Astrocyte (in vitro differentiated cells and primary cell): ENCODE measurements around the gene GMDS. TPM values are rescaled to one million over a fixed set of nuclear protein-coding genes. Genes with fewer than 3 reads are reported as not detected.

Source experiments
- DNase-seq: peaks from one replicate; pipeline ENCODE4 v3.0.0-alpha.2; 2010; ENCODE audit warnings: low read depth
- FAIRE-seq: peaks from 2 replicates; lab custom pipeline; 2011; peaks lifted over from hg19 to GRCh38; lab: Jason Lieb, UNC
- H2AFZ ChIP-seq: 2 replicates; pipeline ENCODE4 v1.6.0; 2012; ENCODE audit warnings: low read depth, low read length, inconsistent platforms
- H3K27ac ChIP-seq: 2 replicates; pipeline ENCODE4 v1.5.1; 2011; ENCODE audit warnings: low read depth, low read length, inconsistent platforms
- H3K27me3 ChIP-seq: 2 replicates; pipeline ENCODE4 v1.6.0; 2011; ENCODE audit warnings: low read length, inconsistent platforms; ENCODE audit not compliant: insufficient read depth
- H3K36me3 ChIP-seq: 2 replicates; pipeline ENCODE4 v1.5.1; 2011; ENCODE audit warnings: low read length, inconsistent platforms; ENCODE audit not compliant: insufficient read depth
- H3K4me1 ChIP-seq: 2 replicates; pipeline ENCODE4 v1.5.1; 2011; ENCODE audit warnings: low read length, inconsistent platforms; ENCODE audit not compliant: insufficient read depth
- H3K4me2 ChIP-seq: 2 replicates; pipeline ENCODE4 v1.6.0; 2012; ENCODE audit warnings: low read length, inconsistent platforms
- H3K4me3 ChIP-seq: 2 replicates; pipeline ENCODE4 v1.5.1; 2011; ENCODE audit warnings: low read depth, mild to moderate bottlenecking, low read length, inconsistent platforms; ENCODE audit not compliant: insufficient read depth
- H3K79me2 ChIP-seq: 2 replicates; pipeline ENCODE4 v1.6.0; 2012; ENCODE audit warnings: mild to moderate bottlenecking, low read length, inconsistent platforms; ENCODE audit not compliant: insufficient read depth
- H3K9ac ChIP-seq: 2 replicates; pipeline ENCODE4 v1.6.0; 2012; ENCODE audit warnings: mild to moderate bottlenecking, low read length, inconsistent platforms
- H3K9me3 ChIP-seq: 2 replicates; pipeline ENCODE4 v1.5.1; 2012; ENCODE audit warnings: low read depth, mild to moderate bottlenecking, low read length, inconsistent platforms; ENCODE audit not compliant: insufficient read depth
- H4K20me1 ChIP-seq: 2 replicates; pipeline ENCODE4 v1.6.0; 2012; ENCODE audit warnings: low read length, inconsistent platforms; ENCODE audit not compliant: insufficient read depth
- H3K27ac Mint-ChIP-seq: one replicate; pipeline ENCODE4 v1.8.0; 2021; ENCODE audit warnings: mild to moderate bottlenecking, mixed read lengths; ENCODE audit not compliant: unreplicated experiment
- H3K27me3 Mint-ChIP-seq: one replicate; pipeline ENCODE4 v1.8.0; 2021; ENCODE audit warnings: low read depth, mixed read lengths; ENCODE audit not compliant: unreplicated experiment
- H3K36me3 Mint-ChIP-seq: one replicate; pipeline ENCODE4 v1.8.0; 2021; ENCODE audit warnings: low read depth, mixed read lengths; ENCODE audit not compliant: unreplicated experiment
- H3K4me1 Mint-ChIP-seq: one replicate; pipeline ENCODE4 v1.8.0; 2021; ENCODE audit warnings: low read depth, mixed read lengths; ENCODE audit not compliant: unreplicated experiment
- H3K4me3 Mint-ChIP-seq: one replicate; pipeline ENCODE4 v1.8.0; 2021; ENCODE audit warnings: mild to moderate bottlenecking, moderate library complexity, mixed read lengths; ENCODE audit not compliant: unreplicated experiment
- H3K9me3 Mint-ChIP-seq: one replicate; pipeline ENCODE4 v1.8.0; 2021; ENCODE audit warnings: mild to moderate bottlenecking, mixed read lengths; ENCODE audit not compliant: unreplicated experiment
- CTCF ChIP-seq: IDR thresholded peaks from 2 replicates; pipeline ENCODE4 v1.5.1; 2011; ENCODE audit warnings: low read depth, mild to moderate bottlenecking, inconsistent platforms, low read length, moderate library complexity; ENCODE audit not compliant: insufficient read depth
- EZH2 ChIP-seq: IDR thresholded peaks from 2 replicates; pipeline ENCODE4 v1.6.1; 2012; ENCODE audit warnings: mild to moderate bottlenecking, low read length, inconsistent platforms; ENCODE audit not compliant: insufficient read depth
- total RNA-seq: library from RNA; stranded (reverse); gene quantifications from 2 replicates; pipeline ENCODE4 v1.2.1, GENCODE V29; 2021

Gene GMDS
- total RNA-seq, 1 donor from 2014 or later: 9.4 TPM

GRCh38 chr6:1591926-1592325 is 653.5 kb downstream of the GMDS start:
- Mint-ChIP-seq H3K36me3 (no peaks in the 10 kb centered on the region), H3K9me3 (no peaks in the 10 kb centered on the region), H3K27me3 (peaks cover 34% of the 10 kb centered on the region), H3K4me1 (peaks cover under 1% of the 10 kb centered on the region), H3K4me3 (no peak overlapping the region), H3K27ac (no peak overlapping the region)
- no peaks in the 10 kb centered on the region for H3K4me1 ChIP-seq
- no peak overlapping the region for H3K27ac ChIP-seq
- no peak overlapping the region for H3K4me2 ChIP-seq
- H3K79me2 ChIP-seq: no peaks in the 10 kb centered on the region
- H3K9ac ChIP-seq: no peak overlapping the region
- DNase-seq (no peak), FAIRE-seq (no peak)
- H3K9me3 ChIP-seq: no peaks in the 10 kb centered on the region
- TF ChIP-seq CTCF (no peak), EZH2 (no peak)
- H3K4me3 ChIP-seq: no peak overlapping the region
- H2AFZ ChIP-seq: no peak overlapping the region
- H4K20me1 ChIP-seq: no peaks in the 10 kb centered on the region
- H3K36me3 ChIP-seq: no peaks in the 10 kb centered on the region
- peaks cover 13% of the 10 kb centered on the region for H3K27me3 ChIP-seq

- Histone ChIP-seq H3K9me3 (no peaks in the 10 kb centered on the region), H3K27ac (no peak overlapping the region), H3K79me2 (no peaks in the 10 kb centered on the region), H4K20me1 (no peaks in the 10 kb centered on the region), H3K36me3 (no peaks in the 10 kb centered on the region), H3K27me3 (peaks cover 13% of the 10 kb centered on the region), H2AFZ (no peak overlapping the region), H3K4me3 (no peak overlapping the region), H3K4me1 (no peaks in the 10 kb centered on the region), H3K4me2 (no peak overlapping the region), H3K9ac (no peak overlapping the region)
- no peak for DNase-seq
- TF ChIP-seq CTCF: no peak
- TF ChIP-seq EZH2: no peak
- H3K36me3 Mint-ChIP-seq: no peaks in the 10 kb centered on the region
- no peak overlapping the region for H3K4me3 Mint-ChIP-seq
- no peak for FAIRE-seq
- no peaks in the 10 kb centered on the region for H3K4me1 Mint-ChIP-seq
- H3K27ac Mint-ChIP-seq: no peak overlapping the region
- peaks cover 34% of the 10 kb centered on the region for H3K27me3 Mint-ChIP-seq
- no peaks in the 10 kb centered on the region for H3K9me3 Mint-ChIP-seq
These were observed 654.2 kb downstream of the GMDS start for GRCh38 chr6:1591243-1591642.

- Mint-ChIP-seq H3K36me3 (no peaks in the 10 kb centered on the region), H3K27me3 (peaks cover 34% of the 10 kb centered on the region), H3K27ac (no peak overlapping the region), H3K4me1 (no peaks in the 10 kb centered on the region), H3K4me3 (no peak overlapping the region), H3K9me3 (no peaks in the 10 kb centered on the region)
- Histone ChIP-seq H3K4me2 (no peak overlapping the region), H3K4me1 (no peaks in the 10 kb centered on the region), H3K9me3 (no peaks in the 10 kb centered on the region), H3K36me3 (no peaks in the 10 kb centered on the region), H2AFZ (no peak overlapping the region), H4K20me1 (no peaks in the 10 kb centered on the region), H3K79me2 (no peaks in the 10 kb centered on the region), H3K9ac (no peak overlapping the region), H3K27me3 (peaks cover 13% of the 10 kb centered on the region), H3K27ac (no peak overlapping the region), H3K4me3 (no peak overlapping the region)
- DNase-seq (no peak), FAIRE-seq (no peak)
- TF ChIP-seq EZH2 (no peak), CTCF (no peak)
These were observed 654.8 kb downstream of the GMDS start for GRCh38 chr6:1590580-1590979.
